Osteoblast (primary cell): ENCODE data around the gene FAM81A. TPM values are rescaled to one million over a fixed set of nuclear protein-coding genes. Genes with fewer than 3 reads are reported as not detected.

Experiments used
- DNase-seq: peaks from one replicate; pipeline ENCODE4 v3.0.0; 2011; ENCODE audit warnings: low spot score, mixed read lengths; ENCODE audit not compliant: insufficient read length; ENCODE audit errors: missing footprints
- H2AFZ ChIP-seq: 2 replicates; pipeline ENCODE4 v1.6.0; 2011; ENCODE audit warnings: mild to moderate bottlenecking, low read length
- H3K27ac ChIP-seq: 2 replicates; pipeline ENCODE4 v1.5.1; 2011; ENCODE audit warnings: mild to moderate bottlenecking, low read depth, low read length, moderate library complexity
- H3K27me3 ChIP-seq: 2 replicates; pipeline ENCODE4 v1.6.0; 2012; ENCODE audit warnings: mild to moderate bottlenecking, control low read depth, inconsistent platforms, low read length, moderate library complexity; ENCODE audit not compliant: insufficient read depth
- H3K36me3 ChIP-seq: 2 replicates; pipeline ENCODE4 v1.5.1; 2011; ENCODE audit warnings: mild to moderate bottlenecking, low read length, control low read depth, moderate library complexity; ENCODE audit not compliant: insufficient read depth
- H3K4me1 ChIP-seq: 2 replicates; pipeline ENCODE4 v1.5.1; 2011; ENCODE audit warnings: mild to moderate bottlenecking, low read length, control low read depth, moderate library complexity; ENCODE audit not compliant: insufficient read depth
- H3K4me2 ChIP-seq: 2 replicates; pipeline ENCODE4 v1.6.0; 2011; ENCODE audit warnings: mild to moderate bottlenecking, low read length; ENCODE audit not compliant: insufficient read depth
- H3K4me3 ChIP-seq: fragments of 200-600 bp; sonication (generic); 3 replicates; pipeline ENCODE4 v1.5.1; 2012; ENCODE audit warnings: mild to moderate bottlenecking, low read length, inconsistent platforms; ENCODE audit not compliant: insufficient read depth
- H3K79me2 ChIP-seq: 2 replicates; pipeline ENCODE4 v1.6.0; 2012; ENCODE audit warnings: mild to moderate bottlenecking, low read length, control low read depth, inconsistent platforms; ENCODE audit not compliant: insufficient read depth
- H3K9me3 ChIP-seq: 2 replicates; pipeline ENCODE4 v1.5.1; 2011; ENCODE audit warnings: low read depth, low read length, control low read depth
- H4K20me1 ChIP-seq: 2 replicates; pipeline ENCODE4 v1.6.0; 2012; ENCODE audit warnings: mild to moderate bottlenecking, low read length, control low read depth; ENCODE audit not compliant: insufficient read depth
- total RNA-seq: library from RNA; depleted of rRNA; stranded (reverse); fragments of >200 nt; gene quantifications from 2 replicates; pipeline ENCODE4 v1.2.3, GENCODE V29; 2012
- TF ChIP-seq, protein P1 (sequence below): IDR thresholded peaks from 2 replicates; pipeline ENCODE4 v1.5.1; 2011; ENCODE audit warnings: mild to moderate bottlenecking, low read depth, low read length, moderate library complexity; ENCODE audit errors: extremely low read depth

FAM81A gene
- total RNA-seq, 1 donor: 0.72 TPM

DNA sequence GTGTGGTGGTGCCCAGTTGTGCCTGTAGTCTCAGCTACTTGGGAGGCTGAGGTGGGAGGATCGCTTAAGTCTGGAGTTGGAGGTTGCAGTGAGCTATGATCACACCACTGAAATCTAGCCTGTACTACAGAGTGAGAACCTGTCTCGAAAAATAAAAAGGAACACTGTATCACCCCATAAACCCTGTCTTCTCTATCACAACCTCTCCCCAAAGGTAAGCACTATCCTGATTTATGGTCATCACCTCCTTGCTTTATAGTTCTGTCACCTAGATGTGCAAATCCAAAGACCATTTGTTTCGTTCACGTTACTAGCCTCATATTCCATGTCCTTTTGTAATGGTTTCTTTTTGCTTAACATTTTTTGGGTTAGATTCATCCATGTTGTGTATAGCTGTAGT lies 123.6 kb downstream of the FAM81A start:
- Histone ChIP-seq H3K27ac (no peak overlapping the region), H3K4me3 (no peak overlapping the region), H3K4me2 (no peak overlapping the region), H3K4me1 (no peaks in the 10 kb centered on the region), H3K27me3 (no peaks in the 10 kb centered on the region), H2AFZ (no peak overlapping the region), H3K9me3 (no peaks in the 10 kb centered on the region), H3K36me3 (no peaks in the 10 kb centered on the region), H3K79me2 (no peaks in the 10 kb centered on the region), H4K20me1 (no peaks in the 10 kb centered on the region)
- TF ChIP-seq, protein P1, sequence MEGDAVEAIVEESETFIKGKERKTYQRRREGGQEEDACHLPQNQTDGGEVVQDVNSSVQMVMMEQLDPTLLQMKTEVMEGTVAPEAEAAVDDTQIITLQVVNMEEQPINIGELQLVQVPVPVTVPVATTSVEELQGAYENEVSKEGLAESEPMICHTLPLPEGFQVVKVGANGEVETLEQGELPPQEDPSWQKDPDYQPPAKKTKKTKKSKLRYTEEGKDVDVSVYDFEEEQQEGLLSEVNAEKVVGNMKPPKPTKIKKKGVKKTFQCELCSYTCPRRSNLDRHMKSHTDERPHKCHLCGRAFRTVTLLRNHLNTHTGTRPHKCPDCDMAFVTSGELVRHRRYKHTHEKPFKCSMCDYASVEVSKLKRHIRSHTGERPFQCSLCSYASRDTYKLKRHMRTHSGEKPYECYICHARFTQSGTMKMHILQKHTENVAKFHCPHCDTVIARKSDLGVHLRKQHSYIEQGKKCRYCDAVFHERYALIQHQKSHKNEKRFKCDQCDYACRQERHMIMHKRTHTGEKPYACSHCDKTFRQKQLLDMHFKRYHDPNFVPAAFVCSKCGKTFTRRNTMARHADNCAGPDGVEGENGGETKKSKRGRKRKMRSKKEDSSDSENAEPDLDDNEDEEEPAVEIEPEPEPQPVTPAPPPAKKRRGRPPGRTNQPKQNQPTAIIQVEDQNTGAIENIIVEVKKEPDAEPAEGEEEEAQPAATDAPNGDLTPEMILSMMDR: no peak
- no peak for DNase-seq

DNA sequence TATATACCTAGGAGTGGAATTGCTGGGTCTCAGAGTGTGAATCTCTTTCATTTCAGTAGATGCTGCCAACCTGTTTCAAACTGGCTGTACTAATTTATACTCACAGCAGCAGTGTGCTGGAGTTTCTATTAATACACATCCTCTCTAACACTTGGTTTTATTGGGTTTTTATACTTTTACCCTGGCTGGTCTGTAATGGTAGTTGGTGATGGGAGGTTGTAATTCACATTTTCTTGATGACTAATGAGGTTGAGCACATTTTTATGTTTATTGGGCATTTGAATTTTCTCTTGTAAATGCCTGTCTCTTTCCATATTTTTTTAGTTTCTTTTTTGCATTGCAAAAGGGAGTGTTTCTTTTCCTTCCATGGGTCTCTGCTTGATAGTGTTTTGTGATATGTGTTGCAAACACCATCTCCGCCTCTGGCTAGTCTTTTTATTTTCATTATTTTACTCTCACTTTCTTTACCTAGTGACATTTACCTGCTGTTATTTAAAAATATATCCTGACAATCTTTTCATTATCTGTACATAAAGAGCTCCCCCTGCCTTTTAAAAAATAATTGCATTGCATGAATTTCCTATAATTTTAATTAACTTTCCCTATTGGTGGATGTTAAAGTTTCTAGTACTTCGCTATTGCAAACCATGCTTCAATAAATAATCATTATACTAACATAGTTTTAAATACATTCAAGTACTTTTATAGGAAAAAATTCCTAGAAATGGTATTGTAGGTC lies 124.6 kb downstream of the FAM81A start:
- H2AFZ ChIP-seq: peak overlapping the region; percentile 6
- no peak overlapping the region for H3K4me3 ChIP-seq
- H3K27ac ChIP-seq: no peak overlapping the region
- H4K20me1 ChIP-seq: no peaks in the 10 kb centered on the region
- H3K9me3 ChIP-seq: no peaks in the 10 kb centered on the region
- H3K4me1 ChIP-seq: peaks cover 3% of the 10 kb centered on the region
- no peaks in the 10 kb centered on the region for H3K27me3 ChIP-seq
- H3K4me2 ChIP-seq: peak overlapping the region; percentile 27
- H3K79me2 ChIP-seq: no peaks in the 10 kb centered on the region
- TF ChIP-seq, protein P1: peak; percentile 39
- no peaks in the 10 kb centered on the region for H3K36me3 ChIP-seq
- DNase-seq: no peak

DNA sequence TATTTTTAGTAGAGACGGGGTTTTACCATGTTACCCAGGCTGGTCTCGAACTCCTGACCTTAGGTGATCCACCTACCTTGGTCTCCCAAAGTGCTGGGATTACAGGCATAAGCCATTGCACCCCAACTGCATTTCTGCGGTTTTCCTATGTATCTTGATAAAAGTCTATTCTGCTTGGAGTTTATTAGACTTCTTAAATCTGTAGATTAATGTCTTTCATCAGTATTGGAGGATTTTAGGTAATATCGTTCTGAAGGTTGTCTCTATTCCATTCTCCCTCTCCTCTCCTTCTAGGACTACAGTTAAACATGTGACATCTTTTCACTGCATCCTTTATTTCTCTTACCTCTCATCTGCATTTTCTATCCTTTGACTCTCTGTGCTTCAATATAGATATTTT lies 127.3 kb downstream of the FAM81A start:
- TF ChIP-seq, protein P1: no peak
- Histone ChIP-seq H3K4me2 (no peak overlapping the region), H3K4me1 (peaks cover 4% of the 10 kb centered on the region), H3K27me3 (no peaks in the 10 kb centered on the region), H3K4me3 (no peak overlapping the region), H3K9me3 (no peaks in the 10 kb centered on the region), H3K79me2 (no peaks in the 10 kb centered on the region), H2AFZ (no peak overlapping the region), H4K20me1 (no peaks in the 10 kb centered on the region), H3K27ac (no peak overlapping the region), H3K36me3 (no peaks in the 10 kb centered on the region)
- DNase-seq: no peak

DNA sequence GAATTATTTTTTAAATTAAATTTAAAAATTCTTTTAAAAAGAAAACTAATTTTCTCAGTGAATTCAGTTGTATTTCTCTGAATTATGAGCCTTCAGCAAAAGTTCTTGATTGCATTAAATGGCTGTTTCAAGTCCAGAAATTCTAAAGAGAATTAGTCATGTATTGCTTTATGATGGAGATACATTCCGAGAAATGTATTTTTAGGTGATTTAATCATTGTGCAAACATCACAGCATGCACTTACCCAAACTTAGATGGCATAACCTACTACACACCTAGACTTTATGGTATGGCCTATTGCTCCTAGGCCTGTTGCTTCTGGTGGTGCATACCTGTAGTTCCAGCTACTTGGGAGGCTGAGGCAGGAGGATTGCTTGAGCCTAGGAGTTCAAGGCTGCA lies 129.3 kb downstream of the FAM81A start:
- TF ChIP-seq, protein P1: no peak
- no peaks in the 10 kb centered on the region for H3K36me3 ChIP-seq

More for the DNA sequence above, 129.3 kb downstream of the FAM81A start:
- Histone ChIP-seq H4K20me1 (no peaks in the 10 kb centered on the region), H3K27ac (no peak overlapping the region), H3K79me2 (no peaks in the 10 kb centered on the region), H2AFZ (no peak overlapping the region), H3K27me3 (no peaks in the 10 kb centered on the region), H3K4me2 (no peak overlapping the region), H3K4me1 (peaks cover 4% of the 10 kb centered on the region), H3K4me3 (no peak overlapping the region), H3K9me3 (no peaks in the 10 kb centered on the region)
- peak; percentile 22 for DNase-seq
